Frontal cortex (tissue), 4 donors: Measurements from ENCODE around the gene DHODH. TPM values are rescaled to one million over a fixed set of nuclear protein-coding genes. Genes with fewer than 3 reads are reported as not detected.

Experiments used
- DNase-seq, 2 donors: peaks; one replicate each; pipeline ENCODE4 v3.0.0; 2012; ENCODE audit warnings: low spot score in 2 of 2
- FAIRE-seq: peaks from 2 replicates; lab custom pipeline; 2012; peaks lifted over from hg19 to GRCh38; lab: Jason Lieb, UNC
- total RNA-seq: library from RNA; depleted of rRNA; stranded (reverse); fragments of >200 nt; gene quantifications from one replicate; pipeline ENCODE4 v1.2.3, GENCODE V29; 2014
- donor health status: control.
- donor health status: control.
- donor health status: control.

DHODH gene
- total RNA-seq, 1 donor from 2014 or later, result 2.4 TPM

DNA sequence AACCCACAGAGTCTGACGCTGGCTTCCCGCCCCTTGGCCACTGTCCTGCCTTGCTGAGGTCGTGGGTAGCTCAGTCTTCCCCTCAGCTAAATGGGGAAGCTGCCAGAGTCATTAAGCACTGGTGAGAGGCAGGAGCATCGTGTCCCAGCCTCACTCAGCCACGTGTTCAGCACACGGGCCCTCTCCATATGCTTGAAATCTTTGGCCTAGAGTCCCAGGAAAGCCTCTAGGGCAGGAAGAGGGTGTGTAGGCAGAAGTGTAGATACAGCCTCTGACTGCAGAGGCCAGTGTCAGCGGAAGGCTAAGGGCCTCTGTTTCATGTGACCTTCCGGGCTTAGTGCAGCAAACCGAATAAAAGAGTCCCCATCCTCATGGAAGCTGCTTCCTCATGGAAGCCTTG lies 4.1 kb downstream of the DHODH start:
- DNase-seq (no peak), FAIRE-seq (no peak)

DNA sequence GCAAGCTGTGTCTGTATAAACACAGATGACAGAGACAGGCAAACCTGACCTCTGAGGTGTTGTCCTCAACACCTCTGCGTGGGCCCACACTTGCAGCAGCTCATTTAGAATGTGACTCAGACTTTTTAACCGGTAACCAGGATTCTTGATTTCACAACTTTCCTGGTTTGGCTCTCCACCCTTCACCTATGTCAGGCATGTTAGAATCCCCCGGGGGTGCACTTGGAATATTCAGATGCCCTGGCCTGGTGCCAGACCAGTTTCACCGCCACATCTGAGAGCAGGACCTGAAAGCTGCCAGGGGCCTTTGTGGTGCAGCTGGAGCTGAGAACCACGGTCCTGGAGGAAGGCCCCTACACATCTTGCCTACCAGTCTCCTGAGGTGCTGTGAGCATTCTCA lies 4.8 kb downstream of the DHODH start:
- DNase-seq (no peak), FAIRE-seq (no peak)

DNA sequence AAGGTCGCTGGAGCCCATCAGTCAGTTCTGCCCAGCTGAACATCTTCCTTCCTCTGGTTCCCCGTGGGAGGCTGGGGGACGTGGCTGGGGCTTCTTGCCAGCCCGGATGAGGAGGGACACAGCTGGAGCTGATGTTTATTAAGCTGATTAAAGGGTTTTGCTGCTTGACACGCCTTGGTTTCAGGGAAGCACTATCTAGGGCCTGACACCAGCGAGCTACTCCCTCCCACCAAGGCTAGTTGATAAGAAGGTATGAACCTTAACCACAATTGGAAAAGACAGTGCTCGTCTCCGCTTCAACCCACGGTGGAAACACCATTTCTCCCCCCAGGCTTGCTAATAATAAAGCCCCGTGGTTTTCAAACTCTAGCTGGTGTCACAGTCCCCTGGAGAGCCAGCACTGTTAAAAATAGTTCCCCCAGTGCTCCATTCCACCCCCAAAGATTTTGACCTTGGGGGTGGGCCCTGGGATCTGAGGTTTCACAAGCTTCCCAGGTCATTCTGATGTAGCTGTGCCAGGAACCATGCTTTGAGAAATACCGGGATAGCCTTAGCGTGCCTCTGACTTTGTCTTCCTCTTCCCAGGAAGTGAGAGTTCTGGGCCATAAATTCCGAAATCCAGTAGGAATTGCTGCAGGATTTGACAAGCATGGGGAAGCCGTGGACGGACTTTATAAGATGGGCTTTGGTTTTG lies 5.5 kb downstream of the DHODH start:
- DNase-seq (no peak), FAIRE-seq (no peak)

DNA sequence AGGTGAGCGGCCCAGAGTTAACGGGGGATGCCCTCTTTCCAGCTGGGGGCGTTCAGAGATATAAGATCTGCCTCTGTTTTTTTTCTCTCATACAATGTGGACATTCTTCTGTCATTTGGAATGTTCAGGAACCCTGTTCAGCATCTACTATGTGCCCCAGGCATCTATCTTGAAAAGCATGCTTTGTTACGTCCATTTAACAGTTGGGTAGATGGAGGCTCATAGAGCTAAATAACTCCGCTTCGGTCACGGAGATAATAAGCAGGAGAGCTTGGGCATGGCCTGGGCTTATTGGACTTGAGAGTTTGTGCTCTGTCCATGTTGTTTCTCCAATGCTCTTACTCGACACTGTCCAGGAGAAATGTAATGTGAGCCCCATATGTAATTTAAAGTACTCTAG lies 6.1 kb downstream of the DHODH start:
- no peak for FAIRE-seq

DNA sequence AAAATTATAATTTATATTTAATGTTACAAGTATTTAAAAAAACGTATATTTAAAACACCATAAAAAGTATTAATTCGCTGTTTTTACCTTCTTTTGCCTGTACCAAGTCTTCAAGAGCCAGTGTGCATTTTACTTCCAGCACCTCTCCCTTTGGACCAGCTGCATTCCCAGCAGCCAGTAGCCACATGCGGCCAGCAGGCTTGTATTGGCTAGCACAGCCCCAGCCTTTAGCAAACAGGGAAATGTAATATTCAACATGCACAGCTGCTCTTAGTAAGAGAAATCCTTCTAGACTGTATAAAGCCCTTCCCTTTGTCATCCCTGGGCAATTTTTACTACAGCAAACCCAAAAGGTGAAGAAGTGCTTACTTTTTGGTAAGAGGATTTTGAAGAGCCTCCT lies 6.6 kb downstream of the DHODH start:
- no peak for FAIRE-seq
- no peak for DNase-seq

More for the DNA sequence above, 6.1 kb downstream of the DHODH start:
- no peak for DNase-seq

DNA sequence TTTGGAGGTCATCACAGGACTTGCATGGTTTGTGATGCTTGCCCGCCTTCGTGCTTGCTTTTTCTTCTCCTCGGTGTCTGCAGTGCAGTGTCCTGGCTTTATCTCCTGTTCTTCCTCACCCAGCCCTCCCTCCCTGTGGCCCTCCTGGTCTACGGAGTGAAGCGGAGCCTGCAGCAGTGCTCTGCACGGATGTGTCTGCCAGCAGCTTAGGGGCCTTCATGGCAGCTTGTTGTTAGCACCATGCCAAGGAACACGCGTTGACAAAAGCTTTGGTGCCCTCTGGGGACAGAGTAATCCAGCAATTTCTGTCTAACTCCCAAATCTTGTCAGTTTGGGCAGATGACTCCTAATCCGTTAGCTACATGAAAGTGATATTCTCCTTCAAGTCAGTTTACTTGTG lies 9.9 kb downstream of the DHODH start:
- no peak for DNase-seq
- FAIRE-seq, result no peak

DNA sequence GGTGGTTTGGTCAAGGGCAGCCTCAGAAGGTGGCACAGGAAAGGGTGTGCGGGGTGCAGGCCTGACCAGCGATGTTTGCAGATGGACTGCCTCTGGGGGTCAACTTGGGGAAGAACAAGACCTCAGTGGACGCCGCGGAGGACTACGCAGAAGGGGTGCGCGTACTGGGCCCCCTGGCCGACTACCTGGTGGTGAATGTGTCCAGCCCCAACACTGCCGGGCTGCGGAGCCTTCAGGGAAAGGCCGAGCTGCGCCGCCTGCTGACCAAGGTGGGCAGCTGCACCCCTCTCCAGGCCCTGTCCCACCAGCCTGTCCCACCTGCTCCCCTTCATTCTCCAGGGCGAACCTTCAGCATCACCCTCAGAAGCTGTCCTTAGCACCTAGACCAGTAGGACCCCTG lies 12.5 kb downstream of the DHODH start:
- DNase-seq (no peak), FAIRE-seq (no peak)

DNA sequence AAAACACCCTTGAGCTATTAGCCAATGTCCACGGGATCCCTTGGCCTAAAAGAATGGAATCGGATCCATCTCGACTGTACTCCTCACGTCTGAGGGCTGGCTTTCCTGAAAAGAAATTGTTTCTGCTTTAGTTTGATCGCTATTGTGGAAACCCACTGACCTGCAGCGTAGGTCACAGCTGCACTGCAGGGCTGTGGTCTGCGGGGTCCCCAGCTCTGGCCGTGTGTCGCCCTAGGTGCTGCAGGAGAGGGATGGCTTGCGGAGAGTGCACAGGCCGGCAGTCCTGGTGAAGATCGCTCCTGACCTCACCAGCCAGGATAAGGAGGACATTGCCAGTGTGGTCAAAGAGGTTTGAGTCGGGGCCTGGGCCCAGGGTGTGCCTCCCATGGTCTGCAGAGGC lies 13.6 kb downstream of the DHODH start:
- FAIRE-seq (no peak), DNase-seq (no peak)

DNA sequence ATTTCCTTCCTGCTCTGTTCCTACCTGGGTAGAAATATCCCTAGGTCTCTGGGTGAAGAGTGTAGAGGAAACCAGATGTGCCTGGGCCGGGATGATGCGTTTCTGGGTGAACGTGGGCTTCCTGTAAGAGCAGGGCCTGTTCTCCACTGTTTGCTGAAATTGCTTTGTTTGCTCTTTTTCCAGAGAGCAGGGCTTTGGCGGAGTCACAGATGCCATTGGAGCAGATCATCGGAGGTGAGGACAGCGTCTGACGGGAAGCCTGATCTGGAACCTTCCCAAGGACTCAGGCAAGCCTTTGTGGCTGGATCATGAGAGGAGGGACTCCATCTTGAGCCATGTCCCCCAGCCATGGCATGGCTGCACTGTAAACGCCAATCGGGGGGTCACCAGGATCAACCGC lies 15.4 kb downstream of the DHODH start:
- DNase-seq (no peak), FAIRE-seq (no peak)

DNA sequence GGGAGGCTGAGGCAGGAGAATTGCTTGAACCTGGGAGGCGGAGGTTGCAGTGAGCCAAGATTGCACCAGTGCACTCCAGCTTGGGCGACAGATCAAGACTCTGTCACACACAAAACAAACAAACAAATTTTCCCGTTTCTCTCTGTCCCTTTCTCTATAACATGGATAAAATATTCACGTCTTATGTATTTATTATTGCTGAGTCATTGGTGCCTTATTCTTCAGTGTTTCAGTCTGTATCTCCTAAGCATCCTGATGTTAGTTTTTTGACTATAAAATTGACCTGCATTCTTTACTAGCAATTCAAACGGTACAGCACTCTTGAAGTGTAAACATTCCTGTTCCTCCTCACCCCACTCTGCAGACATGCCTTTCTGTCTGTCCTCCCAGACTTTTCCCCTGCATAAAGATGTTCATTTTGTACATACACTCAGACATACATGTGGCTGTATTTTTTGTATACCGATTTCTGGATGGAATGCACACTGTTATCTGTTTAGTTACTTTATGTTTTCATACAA lies 16.4 kb downstream of the DHODH start:
- FAIRE-seq (no peak), DNase-seq (no peak)

DNA sequence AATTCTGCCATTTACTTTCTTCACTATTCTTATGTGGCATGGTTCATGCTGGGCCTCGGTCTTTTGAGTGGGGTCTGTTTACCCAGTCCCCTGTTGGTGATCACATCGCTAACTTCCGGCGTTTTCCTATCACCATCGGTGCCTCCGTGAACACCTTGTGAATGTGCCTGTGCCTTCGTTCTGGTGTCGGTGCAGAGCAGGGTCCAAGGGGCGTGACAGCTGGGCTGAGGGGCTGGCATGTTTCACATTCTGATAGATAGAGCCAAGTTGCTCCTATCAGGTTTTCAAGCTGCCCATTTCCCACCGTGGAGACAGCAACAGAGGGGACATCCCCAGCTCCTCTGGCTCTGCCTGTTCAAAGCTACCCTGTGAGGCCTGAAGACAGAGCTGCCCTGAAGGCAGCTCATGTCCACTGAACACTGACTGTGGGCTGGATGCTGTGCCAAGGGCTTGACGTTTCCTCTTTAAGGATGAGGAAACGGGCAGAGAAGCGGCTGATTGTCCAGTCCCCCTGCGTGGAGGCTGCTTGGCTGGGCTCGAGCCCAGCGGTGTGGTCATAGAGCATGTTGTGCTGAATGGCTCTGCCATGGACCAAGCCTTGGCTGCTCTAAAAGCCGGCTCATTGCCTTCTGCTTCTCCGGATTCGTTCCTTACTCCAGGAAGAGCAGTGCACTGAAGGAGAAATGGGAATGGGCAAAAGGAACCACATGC lies 17.0 kb downstream of the DHODH start:
- no peak for FAIRE-seq

DNA sequence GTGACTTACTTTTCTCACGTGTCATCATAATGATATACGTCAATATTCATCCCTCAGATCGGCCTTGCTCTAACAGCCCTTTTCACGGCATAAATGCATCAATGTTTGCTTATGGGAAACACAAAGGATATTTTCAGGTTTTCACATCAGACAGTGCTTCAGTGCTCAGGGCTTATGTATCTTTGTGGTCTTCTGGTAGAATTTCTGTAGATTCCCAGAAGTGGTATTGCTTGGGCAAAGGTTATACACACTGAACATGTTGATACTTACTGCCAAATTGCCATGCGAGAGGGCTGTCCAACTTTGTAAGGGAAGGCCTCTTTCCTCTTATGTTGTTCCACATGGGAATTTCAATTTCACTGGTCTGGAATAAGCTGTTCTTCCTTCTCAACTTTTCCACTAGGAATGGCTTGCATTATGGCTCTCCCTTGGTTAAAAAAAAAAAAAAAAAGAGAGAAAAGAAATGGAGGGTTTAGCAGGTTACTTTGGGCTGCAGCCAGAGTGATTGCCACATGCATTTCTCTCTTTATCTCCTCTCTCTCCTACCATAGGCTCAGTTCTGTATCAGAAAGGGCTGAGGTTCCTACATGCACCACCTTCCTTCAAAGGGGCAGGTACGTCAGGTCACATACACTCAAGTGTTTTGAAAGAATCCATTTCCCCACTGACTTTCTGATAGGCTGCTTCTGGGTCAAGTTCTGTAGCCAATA lies 19.3 kb downstream of the DHODH start:
- FAIRE-seq, result no peak
- DNase-seq, result no peak

More for the DNA sequence above, 17.0 kb downstream of the DHODH start:
- peak; percentile 27 to 51 for DNase-seq

DNA sequence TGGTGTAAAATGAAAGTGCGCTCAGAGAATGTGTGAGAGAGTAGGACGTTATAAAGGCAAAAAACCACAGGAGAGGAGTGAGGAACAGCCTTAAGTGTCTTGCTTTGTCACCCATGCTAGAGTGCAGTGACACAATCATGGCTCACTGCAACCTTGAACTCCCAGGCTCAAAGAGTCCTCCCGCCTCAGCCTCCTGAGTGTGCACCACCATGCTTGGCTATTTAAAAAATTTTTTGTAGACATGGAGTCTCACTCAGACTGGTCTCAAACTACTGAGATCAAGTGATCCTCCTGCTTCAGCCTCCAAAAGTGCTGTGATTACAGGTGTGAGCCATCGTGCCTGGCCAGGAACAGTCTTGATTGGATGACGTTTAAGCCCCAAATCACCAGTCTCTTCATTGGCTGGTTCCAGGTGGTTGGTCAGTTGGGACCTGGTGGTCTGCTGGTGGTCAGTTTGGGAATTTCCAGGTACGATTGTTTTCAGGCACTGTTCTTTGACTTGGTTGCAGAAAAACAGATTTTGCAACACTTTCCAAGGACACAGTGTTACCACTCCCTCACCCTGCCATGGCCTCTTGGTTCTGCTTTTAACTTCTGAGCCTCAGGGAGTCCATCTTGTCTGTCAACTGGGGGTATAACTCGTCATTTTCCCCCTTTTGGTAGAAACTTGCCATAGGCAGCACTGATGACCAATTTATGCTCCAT lies 21.2 kb downstream of the DHODH start:
- DNase-seq (no peak), FAIRE-seq (no peak)

DNA sequence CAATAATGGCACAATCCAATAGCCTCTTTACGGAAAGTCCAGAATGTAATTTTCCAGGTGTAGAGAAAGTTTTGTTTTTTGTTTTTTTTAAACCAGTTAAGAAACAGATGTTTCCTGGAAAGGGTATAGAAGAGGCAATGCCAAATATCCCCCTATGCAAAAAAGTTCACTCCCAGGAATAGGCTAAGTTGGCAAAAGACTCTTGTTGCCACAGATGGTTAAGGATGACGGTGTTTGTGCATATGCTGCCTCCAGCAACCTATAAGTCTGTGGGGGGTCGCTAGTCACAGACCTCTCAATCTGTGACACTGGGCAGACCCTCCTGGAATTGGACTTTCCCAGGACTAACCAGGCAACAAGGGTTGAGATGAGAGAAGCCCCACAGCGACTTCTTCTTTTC lies 24.9 kb downstream of the DHODH start:
- FAIRE-seq, result no peak
- DNase-seq, result no peak

DNA sequence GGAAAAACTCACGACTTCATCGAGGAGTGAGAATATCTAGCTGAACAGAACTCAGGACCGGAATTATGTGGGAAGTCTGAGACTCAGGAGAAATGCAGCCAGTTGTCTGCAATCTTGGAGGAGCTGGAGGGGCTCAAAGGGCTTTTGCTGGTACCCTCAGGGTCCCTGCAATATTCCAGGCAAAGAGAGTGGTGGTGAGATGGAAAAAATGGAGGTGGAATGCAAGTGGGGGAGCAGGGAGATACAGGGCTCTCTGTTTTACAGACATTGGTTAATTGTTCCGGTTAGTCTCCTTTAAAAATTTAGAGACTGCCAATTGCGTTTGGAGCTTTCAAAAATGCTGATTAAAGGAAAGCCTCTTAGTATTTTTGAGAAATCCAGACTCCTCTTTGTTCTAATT lies 27.6 kb downstream of the DHODH start:
- FAIRE-seq, result no peak
- DNase-seq, result no peak

DNA sequence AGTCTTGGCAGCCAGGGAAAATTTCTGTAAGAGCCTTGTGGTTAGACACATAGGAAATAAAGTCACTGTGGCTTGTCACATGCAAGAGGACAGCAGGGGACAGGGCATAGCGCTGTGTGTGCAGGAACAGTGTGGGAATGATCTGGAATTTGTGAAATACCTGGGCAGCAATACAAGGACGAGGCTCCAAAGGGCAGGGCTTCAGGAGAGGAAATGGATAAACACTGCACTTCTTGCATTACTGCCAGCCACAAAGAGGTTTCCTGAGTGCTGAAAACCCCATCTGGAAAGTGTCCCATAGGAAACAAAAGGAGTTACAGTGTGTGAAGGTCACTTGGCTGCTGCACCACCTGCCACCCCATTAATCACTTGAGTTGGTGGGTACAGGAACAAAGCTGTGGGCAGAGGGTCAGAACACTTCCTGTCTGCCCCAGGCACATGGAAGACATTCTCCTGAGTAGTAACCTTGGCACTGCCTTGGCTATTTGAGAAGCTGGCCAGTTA lies 33.7 kb downstream of the DHODH start:
- FAIRE-seq, result no peak
- no peak for DNase-seq

DNA sequence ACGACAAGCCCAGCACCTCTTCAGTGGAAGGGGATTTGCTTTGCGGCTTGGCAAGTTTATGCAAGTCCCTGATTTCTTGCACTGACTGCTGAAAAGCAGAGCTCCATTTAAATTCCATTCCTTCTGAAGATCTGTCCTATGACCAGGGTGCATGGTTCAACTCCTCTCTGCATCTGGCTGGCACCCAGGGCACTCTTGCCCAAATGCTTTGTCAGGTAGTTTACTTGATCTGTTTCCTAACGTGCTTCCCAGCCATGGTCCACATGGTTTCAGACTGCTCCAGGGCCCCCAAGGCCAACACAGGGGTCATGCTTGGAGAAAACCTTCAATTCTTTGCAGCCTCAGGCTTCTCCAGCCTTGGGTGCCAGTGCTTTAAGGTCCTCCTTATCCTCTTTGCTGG lies 34.5 kb downstream of the DHODH start:
- DNase-seq (no peak), FAIRE-seq (no peak)

DNA sequence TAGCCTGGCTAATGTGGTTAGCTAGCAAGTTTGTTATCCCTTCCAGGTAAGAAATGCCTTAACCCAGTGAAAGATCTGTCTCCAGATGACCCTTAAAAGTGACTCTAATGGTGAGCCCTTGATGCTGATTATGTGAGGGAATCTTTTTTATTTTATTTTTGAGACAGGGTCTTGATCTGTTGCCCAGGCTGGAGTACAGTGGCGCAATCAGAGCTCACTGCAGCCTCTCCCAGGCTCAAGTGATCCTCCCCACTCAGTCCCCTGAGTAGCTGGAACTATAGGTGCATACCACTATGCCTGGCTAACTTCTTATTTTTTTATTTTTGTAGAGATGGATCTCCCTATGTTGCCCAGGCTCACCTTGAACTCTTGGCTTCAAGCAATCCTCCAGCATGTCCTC lies 35.0 kb downstream of the DHODH start:
- DNase-seq (no peak), FAIRE-seq (no peak)

DNA sequence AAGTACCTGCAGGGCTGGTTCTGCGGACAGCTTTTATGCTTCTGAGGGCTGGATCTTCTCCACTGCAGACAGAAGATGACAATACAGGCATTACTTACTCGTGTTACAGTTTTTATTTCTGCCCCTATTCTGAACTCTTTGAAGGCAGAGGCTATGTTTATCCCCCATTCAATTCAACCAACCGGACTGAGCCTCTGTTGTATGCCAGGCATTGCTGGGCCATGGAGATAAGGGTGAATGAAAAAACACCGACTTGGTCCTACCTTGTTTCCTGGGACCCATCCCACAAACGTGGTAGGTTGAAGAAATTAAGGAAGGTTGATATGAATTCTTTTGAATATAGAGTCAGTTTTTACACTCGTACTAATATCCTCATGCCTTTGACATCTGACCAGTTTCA lies 35.8 kb downstream of the DHODH start:
- no peak for FAIRE-seq
- no peak for DNase-seq

DNA sequence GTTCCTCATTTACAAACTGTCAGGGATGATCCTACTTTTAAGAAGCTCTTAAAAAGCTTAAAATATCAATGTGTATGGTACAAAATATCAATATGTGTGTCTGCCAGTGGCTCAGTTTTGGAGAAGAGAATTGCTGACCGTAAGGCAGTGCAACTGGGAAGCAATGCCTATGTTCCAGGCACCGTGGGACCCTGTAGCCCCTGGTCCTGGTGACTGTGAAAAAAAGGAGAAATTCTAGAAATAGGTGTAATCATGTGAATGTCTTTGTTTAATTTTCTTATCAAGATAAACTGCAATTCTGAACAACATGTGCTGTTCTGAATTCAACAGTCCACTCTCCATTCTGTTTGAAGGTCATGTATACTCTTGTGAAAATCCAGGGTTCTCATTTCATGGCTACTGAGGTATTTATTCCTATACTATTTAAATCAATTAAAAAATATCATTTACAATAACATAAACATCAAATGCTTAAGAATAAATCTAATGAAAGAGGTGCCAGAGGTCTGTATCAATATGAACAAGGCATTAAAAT lies 36.3 kb downstream of the DHODH start:
- DNase-seq (no peak), FAIRE-seq (no peak)
